ENCODE data around the gene MTERF2. TPM values are rescaled to one million over a fixed set of nuclear protein-coding genes. Genes with fewer than 3 reads are reported as not detected.
"Not testable (repeated sequence)": the region's sequence is repeated elsewhere in the genome, so short reads cannot be mapped to it uniquely, and the experiment has no call there.

Gene MTERF2
- total RNA-seq, 1 experiment from 2014 or later = 1.5 TPM

DNA sequence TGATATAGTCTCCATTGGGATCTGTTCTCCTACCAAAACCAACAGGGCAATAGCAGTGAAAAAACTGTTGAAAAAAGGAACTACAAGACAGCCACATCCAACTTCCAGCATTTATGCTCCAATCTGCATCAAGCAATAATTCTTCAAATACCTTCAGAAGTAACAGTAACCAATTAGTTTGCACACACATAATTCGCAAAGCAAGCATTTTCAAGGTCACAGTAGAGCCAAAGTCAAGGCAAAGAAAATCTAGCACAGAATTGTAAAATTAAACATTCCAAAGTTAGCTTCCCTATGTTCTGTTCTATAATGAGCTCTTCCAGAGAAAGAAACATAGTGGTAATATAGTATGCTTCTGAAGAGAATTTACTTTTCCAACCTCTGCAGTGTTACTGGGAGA is 11.0 kb upstream of the MTERF2 start:
- DNase-seq (ENCODE audit: low read depth) = no peak
- in situ Hi-C loops (cut with HindIII; ENCODE audit: low pct_unique_long_range_greater_than_20kb, low sequenced_read_pairs) = no loop called here

DNA sequence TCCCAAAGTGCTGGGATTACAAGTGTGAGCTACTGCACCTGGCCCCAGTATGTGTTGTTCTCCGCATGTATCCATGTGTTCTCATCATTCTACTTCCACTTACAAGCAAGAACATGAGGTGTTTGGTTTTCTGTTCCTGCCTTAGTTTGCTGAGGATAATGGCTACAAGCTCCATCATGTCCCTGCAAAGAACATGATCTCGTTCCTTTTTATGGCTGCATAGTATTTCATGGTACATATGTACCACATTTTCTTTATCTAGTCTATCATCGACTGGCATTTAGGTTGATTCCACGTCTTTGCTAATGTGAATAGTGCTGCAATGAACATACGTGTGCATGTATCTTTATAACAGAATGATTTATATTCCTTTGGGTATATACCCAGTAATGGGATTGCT is 9.2 kb upstream of the MTERF2 start:
- in situ Hi-C loops (cut with HindIII; ENCODE audit: low pct_unique_long_range_greater_than_20kb, low sequenced_read_pairs); DNase-seq (ENCODE audit: low read depth): not testable (repeated sequence)

DNA sequence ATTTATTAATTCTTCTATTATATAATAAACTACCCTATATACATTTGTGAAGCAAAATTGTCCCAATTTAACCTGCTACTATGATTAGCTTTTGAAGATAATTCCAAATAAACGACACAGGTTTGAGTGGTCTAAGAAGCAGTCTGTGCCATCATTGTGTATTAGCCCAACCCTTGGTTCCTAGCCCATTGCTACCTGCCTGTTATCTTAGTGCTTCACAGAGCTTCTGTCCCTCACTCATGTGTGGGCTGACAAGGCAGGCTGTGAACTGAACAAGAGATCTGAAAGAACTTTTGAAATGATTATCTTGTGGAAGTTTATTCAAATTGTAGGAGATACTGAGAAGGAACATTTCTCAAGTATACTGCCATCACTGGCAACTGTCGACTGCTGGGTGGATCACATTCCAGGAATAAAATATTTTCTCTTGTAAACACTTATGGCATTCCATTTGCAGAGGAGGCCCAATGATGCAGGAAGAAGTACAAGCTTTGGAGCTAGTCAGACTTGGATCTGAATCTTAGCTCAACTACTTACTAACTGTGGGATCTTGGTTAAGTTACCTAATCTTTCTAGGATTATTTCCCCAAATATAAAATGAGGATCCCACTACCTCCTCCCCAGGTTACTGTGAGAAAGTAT is 7.8 kb upstream of the MTERF2 start:
- in situ Hi-C loops (cut with HindIII; ENCODE audit: low pct_unique_long_range_greater_than_20kb, low sequenced_read_pairs) = no loop called here
- DNase-seq (ENCODE audit: low read depth) = no peak

DNA sequence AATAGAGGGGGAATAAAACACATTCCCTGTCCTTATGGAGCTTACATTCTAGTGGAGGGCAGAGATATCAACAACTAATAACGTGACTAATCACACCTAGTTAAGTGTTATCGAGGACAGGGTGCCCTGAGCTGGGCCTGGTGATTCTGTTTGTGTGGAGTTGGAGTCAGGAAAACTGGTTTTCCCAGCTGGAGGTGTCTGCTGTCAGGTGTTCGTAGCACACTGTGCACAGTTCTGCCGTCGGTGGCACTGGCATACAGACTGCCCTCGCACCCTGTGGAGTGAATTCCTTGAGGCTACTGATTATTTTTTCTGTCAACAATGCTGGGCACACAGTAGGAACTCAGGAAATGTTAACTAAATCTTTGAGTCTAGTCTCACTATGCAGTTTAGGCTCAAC is 900 bp upstream of the MTERF2 start:
- in situ Hi-C loops (cut with HindIII; ENCODE audit: low pct_unique_long_range_greater_than_20kb, low sequenced_read_pairs) = no loop called here
- DNase-seq (ENCODE audit: low read depth) = no peak

DNA sequence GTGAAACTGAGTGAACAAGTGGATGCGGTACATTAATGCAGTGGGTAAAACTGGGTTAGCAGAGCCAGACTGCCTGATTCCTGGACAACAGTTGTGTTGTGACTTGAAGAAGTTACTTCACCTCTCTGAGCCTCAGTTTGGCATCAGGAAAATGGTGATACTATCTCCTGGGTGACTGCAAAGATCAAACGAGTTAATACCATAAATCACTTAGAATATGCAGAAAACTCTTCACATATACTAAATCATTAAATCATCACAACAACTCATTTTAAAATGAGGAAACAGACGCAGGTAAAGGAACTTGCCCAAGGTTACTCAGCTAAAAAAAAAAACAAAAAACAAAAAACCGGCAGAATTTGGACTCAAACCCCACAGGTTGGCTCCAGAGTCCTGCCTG is 811 bp downstream of the MTERF2 start:
- DNase-seq (ENCODE audit: low read depth) = no peak
- in situ Hi-C loops (cut with HindIII; ENCODE audit: low pct_unique_long_range_greater_than_20kb, low sequenced_read_pairs) = no loop called here

DNA sequence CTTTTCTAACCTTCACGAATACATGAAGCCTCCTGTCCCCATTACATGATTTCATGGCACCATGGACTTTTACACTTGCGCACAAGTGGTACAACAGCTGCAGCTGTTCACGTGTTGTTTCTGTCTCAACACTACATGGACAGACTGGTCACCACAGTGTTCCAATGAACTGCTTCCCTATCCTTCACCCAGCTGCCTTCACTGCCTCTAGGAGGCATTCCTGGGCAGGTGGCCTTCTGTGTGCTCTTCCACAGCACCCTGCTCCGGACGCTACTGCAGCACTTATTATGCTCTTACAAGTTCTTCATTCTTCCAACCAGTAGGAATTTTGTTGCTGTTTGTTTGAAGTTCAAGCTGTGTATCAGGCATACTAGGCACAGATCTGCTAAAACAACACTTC is 1.5 kb downstream of the MTERF2 start:
- in situ Hi-C loops (cut with HindIII; ENCODE audit: low pct_unique_long_range_greater_than_20kb, low sequenced_read_pairs) = no loop called here
- DNase-seq (ENCODE audit: low read depth) = no peak

DNA sequence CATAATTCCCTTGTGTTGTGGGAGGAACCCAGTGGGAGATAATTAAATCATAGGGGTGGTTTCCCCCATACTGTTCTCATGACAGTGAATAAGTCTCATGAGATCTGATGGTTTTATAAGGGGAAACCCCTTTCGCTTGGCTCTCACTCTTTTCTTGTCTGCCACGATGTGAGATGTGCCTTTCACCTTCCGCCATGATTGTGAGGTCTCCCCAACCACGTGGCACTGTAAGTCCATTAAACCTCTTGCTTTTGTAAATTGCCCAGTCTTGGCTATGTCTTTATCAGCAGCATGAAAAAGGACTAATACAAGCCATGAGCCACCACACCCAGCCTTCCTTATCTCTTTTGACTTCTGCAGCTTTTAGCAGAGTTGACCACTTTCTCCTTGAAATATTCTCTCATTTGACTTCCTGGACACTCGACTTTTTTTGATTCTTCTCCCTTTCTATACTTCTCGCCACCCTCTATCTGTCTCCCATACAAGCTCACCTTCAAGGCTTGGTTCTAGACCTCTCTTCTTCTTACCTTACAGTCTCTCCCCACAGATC is 2.3 kb downstream of the MTERF2 start:
- no peak for DNase-seq (ENCODE audit: low read depth)
- in situ Hi-C loops (cut with HindIII; ENCODE audit: low pct_unique_long_range_greater_than_20kb, low sequenced_read_pairs) = no loop called here

DNA sequence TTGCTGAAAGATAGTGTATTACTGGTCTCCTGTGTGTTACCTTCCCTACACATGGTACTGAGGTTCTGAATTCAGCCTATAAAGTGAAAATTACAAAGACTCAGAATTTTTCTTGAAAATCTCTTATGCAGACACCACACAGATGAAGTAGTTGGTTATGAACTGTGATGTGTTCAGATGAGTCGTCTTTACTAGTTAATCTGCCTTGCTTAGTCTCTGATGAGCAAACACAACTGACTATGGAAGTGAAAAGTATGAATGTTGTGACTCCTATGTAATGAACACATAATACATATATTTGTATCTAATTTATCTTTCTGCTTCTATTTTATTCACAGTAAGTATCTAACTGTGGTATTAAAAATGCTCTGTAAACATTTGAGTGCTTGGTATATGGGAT is 4.7 kb downstream of the MTERF2 start:
- in situ Hi-C loops (cut with HindIII; ENCODE audit: low pct_unique_long_range_greater_than_20kb, low sequenced_read_pairs) = no loop called here

DNA sequence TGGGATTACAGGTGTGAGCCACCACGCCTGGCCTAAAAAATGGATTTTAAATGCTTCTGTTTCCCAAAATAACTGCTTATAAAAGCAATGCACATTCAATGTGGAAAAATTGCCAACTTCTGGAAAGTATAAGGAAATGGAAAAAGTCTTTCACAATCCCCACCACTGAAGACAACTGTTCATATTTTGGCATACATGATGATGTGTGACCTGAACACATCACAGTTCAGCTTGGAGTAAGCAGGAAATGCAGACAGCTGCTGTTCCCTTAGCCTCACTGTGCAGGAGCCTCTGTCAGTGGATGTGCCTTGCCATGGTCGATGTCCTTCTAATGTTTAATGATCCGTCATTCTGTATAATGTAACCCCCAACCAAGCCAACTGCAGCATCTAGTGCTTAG is 5.2 kb downstream of the MTERF2 start:
- DNase-seq (ENCODE audit: low read depth) = no peak
- in situ Hi-C loops (cut with HindIII; ENCODE audit: low pct_unique_long_range_greater_than_20kb, low sequenced_read_pairs) = no loop called here

More for the DNA sequence above, 4.7 kb downstream of the MTERF2 start:
- no peak for DNase-seq (ENCODE audit: low read depth)

DNA sequence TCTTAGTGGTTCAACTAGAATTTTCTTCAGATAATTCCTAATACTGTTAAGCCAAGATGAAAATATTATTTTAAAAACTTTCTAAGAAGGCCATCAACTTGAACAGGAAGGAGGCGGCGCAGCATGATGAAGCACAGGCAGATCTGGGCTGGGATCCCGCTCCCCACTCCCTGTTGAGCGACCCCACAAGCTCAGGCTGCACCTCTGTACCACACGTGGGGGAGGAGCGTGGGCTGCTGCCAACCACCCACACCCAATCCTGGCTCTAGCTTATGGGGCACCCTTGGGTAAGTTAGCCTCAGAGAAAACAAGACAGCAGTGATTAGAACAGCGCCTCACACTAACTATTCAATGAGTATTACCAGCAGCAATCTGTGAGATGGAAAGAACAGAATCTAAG is 6.0 kb downstream of the MTERF2 start:
- no peak for DNase-seq (ENCODE audit: low read depth)
- in situ Hi-C loops (cut with HindIII; ENCODE audit: low pct_unique_long_range_greater_than_20kb, low sequenced_read_pairs) = no loop called here

DNA sequence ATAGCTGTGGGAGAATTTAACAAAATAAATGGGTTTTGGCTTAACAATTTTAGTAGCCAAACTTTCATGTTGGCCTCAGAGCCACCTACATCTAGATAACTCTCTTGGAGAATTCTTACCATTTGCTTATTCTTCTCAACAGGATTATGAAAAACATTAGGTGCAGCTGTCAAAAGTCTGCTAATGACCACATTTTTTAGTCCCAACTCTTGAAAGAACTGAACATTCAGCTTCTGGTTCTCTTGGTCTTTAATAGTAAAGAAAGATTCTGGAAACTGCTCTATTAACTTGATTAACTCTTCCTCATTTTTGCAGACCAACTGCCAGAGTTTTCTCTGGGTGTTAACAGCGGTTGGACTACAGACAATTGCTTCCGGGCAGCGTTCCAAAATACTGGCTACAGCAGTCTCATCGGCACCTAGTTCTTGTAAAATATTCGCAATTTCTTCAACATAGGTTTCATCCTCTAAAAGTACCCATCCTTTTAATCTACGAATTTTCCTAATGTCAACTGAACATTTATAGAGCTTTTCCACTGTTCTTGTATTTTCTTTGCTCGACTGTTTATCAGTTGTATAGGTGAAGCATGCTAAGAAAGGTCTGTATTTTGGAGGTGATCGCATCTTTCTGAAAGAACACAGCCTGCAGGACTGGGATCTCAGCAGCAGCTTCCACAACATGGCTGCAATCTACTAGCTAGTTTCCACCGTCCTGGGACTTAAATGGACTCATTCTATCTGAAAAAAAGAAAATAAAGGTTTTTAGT is 8.7 kb downstream of the MTERF2 start:
- no peak for DNase-seq (ENCODE audit: low read depth)
- in situ Hi-C loops (cut with HindIII; ENCODE audit: low pct_unique_long_range_greater_than_20kb, low sequenced_read_pairs) = no loop called here

DNA sequence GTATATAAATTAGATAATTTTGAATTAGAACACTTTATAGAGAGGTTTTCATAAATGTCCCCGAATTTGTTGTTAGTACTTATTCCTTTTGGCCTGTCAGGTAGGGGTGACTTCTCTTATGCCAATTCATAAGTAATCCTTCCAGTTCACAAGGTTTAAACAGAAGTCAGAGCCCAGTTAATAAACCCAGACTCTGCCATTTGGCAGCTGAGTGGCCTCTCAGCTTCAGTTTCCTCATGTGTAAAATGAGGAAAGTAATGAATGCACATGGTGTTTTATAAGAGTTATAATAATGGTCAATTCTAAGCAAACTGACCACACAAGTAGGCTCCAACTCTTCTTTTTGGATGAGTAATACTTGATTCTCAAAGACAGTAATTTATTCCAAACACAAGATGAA is 10.3 kb downstream of the MTERF2 start:
- DNase-seq (ENCODE audit: low read depth) = no peak
- in situ Hi-C loops (cut with HindIII; ENCODE audit: low pct_unique_long_range_greater_than_20kb, low sequenced_read_pairs) = no loop called here

DNA sequence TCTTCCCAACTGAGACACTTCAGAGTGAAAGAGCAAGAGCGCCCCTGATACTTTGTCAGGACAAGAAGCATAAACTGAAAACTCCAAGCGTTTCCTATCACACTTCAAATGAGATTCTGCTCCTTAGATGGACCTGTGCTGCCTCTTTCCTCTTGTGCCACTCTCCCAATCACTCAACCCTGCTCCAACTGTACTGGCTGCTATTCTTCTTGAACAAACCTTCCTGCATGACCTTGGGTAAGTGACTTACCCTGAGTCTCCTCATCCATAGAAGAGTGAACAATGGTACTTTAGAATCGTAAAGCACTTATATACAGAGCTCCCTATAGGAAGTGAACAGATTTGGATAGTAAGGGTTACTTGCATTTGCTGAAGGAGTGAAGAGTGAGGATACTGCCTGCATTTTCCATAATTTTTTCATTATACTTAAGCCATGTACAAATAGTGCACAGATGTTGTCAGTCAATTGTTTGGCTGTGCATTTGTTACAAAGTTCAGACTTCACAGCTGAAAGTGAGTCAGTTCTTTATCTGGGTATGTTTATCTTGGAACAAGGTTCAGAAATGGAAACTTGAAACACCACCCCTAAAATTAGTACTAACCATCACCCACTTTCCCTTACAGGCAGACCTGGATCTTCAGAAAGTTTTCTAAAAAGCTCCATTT is 10.8 kb downstream of the MTERF2 start:
- no peak for DNase-seq (ENCODE audit: low read depth)
- in situ Hi-C loops (cut with HindIII; ENCODE audit: low pct_unique_long_range_greater_than_20kb, low sequenced_read_pairs) = no loop called here

DNA sequence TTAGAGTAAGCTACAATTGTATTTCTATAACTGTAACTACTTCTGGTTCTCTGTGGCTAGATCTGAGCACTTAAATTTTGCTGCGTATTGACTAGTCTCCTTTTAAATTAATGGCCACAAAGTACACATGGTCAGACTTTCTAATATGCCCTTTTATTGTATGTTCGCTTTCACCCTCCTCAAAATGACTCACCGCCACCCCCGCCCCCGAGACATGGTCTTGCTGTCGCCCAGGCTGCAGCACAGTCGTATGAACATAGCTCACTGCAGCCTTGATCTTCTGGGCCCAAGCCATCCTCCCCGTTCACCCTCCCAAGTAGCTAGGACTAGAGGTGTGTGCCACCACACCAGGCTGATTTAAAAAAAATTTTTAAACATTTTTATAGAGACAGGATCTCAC is 11.8 kb downstream of the MTERF2 start:
- in situ Hi-C loops (cut with HindIII; ENCODE audit: low pct_unique_long_range_greater_than_20kb, low sequenced_read_pairs) = no loop called here
- DNase-seq (ENCODE audit: low read depth) = no peak

DNA sequence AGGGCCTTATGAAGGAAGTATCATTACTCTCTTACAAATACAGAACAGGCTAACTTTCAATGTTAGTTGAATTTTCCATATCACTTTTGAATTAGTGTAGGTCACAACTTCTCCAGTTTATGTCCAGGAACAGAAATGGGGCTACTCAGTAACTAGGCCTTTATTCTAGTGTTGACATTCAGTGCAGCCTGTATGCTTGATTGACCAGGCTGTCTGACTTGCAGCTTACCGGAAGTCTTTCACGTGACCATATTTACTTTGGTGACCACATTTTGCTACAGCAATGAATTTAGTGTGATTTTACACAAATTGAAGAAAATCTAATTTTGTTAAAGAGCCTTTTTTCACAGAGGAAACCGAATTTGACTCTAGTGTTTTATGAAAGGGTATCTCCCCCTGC is 12.4 kb downstream of the MTERF2 start:
- peak; percentile 47 for DNase-seq (ENCODE audit: low read depth)
- in situ Hi-C loops (cut with HindIII; ENCODE audit: low pct_unique_long_range_greater_than_20kb, low sequenced_read_pairs) = no loop called here

DNA sequence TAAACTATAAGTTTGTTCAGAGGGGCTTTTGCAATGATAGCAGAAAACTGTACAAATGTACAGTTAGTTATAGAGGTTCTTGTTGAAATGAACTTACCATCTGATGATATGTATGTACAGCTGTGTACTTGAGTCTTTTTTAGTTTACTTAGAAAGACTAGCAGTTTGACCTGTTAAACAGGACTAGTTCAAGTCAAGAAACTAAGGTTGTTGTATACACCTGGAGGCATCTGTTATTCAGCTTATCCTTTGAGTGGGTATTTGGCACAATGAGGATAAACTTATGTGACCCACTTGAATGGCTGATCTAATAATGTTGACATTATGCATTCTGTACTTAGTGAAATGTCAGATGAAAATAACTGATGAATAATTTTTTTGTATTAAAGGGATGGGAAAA is 13.4 kb downstream of the MTERF2 start:
- no peak for DNase-seq (ENCODE audit: low read depth)
- in situ Hi-C loops (cut with HindIII; ENCODE audit: low pct_unique_long_range_greater_than_20kb, low sequenced_read_pairs) = no loop called here

DNA sequence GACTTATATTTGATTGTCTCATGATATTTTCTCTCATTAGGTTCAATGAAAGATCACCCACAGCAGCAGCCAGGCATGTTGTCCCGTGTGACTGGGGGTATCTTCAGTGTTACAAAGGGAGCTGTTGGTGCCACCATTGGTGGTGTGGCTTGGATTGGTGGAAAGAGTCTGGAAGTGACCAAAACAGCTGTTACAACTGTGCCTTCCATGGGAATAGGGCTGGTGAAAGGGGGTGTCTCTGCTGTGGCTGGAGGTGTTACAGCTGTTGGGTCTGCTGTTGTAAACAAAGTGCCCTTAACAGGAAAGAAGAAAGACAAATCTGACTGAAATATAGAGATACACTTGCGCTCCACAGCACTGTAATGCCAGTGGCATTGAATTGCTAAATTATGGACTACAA is 15.9 kb downstream of the MTERF2 start:
- in situ Hi-C loops (cut with HindIII; ENCODE audit: low pct_unique_long_range_greater_than_20kb, low sequenced_read_pairs) = no loop called here
- no peak for DNase-seq (ENCODE audit: low read depth)

DNA sequence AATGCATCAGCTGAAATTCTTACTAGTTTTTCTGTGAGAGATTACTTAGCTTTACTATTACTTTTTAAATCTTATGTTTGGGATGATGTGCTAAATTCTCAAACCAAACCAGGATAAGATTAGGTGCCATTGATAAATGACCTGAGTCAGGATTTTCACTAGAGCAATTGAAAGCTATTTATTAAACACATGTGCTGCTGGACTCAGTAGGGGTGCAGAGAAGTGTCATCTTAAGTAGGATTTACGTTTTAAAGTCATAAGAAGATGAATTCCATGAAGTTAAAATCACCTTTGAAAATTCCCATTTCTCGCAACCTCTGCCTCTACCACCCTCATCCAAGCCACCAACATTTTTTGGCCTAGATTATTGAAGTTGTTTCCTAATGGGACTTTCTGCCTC is 22.4 kb downstream of the MTERF2 start:
- in situ Hi-C loops (cut with HindIII; ENCODE audit: low pct_unique_long_range_greater_than_20kb, low sequenced_read_pairs) = no loop called here
- no peak for DNase-seq (ENCODE audit: low read depth)

DNA sequence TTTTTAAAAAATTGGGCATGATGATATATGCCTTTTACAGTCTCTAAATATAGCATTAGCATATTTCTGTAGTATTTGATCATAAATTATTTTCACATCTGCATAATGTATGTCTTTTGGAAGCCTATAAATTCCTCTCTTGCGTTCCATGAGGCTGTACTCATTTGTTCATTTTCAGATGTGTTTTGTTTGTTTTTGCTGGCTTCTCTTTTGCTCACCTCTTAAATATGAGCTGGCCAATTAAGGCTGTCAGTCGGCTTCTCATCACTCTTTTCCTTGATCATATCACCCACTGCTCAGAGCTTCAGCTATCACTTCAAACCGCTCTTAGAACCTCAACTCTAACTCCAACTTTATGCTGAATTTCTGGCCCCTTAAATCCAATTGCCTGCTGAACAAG is 24.7 kb downstream of the MTERF2 start:
- in situ Hi-C loops (cut with HindIII; ENCODE audit: low pct_unique_long_range_greater_than_20kb, low sequenced_read_pairs) = no loop called here
- DNase-seq (ENCODE audit: low read depth) = no peak

Measured in Caki2 (cell line).